Endometrial microvascular endothelial cells (primary cell): ENCODE measurements around the gene ZIC4. TPM values are rescaled to one million over a fixed set of nuclear protein-coding genes. Genes with fewer than 3 reads are reported as not detected.

ENCODE experiments used
- in situ Hi-C: cut with HindIII; loops from 2 replicates; pipeline ENCODE4 v1.10.0; 2017; ENCODE audit warnings: low sequenced_read_pairs, low pct_unique_long_range_greater_than_20kb; ENCODE audit errors: inconsistent ontology term
- total RNA-seq: library from RNA; depleted of rRNA; stranded (reverse); fragments of >200 nt; gene quantifications from one replicate; pipeline ENCODE4 v1.2.3, GENCODE V29; 2015; ENCODE audit errors: inconsistent ontology term

ZIC4 gene
- total RNA-seq, 1 donor from 2014 or later: not detected

GRCh38 chr3:147394884-147395225 lies 11.5 kb downstream of the ZIC4 start:
- in situ Hi-C loops: no loop called here

DNA sequence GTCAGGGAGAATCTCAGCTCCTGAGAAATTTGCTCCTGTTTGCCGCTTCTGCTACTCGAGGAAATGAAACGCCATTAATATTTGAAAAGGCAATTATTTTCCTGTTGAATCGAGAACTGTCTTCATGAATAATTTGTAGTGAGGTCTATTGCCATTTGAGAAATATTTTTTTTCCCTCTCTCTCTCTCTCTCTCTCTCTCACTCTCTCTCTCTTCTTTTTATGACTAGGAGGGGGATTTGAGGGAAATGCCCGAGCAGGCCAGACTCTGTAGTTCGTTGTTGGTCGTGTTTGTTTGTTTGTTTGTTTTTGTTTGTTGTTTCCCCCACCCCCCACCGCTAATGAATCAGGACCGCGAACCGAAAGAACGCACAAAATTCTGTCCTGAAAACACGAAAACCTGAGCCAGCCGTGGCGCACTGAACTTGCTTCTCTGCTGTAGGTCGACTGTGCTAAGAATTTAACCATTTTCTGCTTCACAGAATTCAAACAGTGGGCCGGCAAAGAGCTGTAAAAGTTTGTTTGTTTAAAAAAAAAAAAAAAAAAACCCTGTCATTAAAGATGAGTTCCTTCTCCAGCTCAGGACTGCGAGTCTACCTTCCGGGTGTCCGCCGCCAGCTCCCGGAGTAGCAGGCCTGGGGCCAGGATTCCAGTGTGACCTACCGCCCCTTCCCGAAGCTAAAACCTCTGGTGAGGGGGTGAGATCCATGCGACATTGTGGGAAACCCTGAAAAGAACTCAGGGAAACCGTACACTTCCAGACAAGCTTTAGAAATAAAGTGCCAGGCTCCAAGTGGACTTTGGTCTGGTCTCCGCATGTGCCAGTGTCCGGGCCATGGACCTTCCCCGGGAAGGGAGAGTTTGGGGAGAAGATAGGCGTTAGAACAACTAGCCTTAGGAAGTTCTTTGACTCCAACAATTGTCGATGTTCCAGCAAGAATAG lies 12.1 kb downstream of the ZIC4 start:
- in situ Hi-C loops: no loop called here

GRCh38 chr3:147393261-147393942 lies 12.9 kb downstream of the ZIC4 start:
- in situ Hi-C loops: no loop called here

- in situ Hi-C loops: no loop called here
Measured at GRCh38 chr3:147392625-147392946, 13.8 kb downstream of the ZIC4 start.

- in situ Hi-C loops: no loop called here
Measured at GRCh38 chr3:147391781-147392624, 14.3 kb downstream of the ZIC4 start.

DNA sequence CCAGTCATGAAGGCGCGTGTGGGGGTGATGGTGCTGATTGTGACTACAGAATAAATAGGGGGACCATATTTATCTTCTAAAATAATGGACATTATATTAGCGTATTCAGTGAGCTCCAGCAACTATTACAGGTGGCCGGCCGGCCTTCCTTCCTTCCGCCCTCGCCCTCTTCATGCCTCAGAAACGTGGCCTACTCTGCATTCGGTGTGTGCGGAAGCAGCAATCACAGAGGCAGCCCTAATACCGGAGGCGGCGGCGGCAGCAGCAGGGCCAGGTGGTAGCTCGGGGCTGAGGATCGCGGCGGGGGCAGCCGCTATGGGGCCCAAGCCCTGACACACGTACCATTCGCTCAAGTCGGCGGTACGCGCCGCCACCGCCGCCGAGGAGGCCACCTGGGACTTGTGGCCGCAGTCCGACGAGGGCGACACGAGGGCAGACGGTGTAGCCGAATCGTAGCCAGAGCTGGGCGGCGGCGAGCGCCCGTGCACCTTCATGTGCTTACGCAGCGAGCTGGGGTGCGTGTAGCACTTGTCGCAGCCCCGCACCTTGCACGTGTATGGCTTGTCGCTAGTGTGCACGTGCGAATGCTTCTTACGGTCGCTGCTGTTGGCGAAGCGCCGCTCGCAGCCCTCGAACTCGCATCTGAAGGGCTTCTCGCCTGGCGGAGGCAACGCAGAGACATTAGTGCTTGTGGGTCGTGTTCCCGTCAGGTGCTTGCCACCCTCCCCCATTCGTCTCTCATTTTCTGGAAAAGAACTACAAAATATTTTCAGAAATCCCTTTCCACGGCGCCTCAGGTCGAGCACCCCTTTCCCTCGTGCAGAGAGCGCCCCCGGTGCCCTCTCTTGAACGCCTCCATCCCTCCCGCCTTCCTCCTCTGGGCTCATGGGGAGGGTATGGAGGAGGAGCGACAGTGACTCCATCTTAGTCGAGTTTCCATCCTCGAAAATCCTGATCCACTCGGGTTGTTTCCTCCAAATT lies 15.5 kb downstream of the ZIC4 start:
- in situ Hi-C loops: no loop called here

DNA sequence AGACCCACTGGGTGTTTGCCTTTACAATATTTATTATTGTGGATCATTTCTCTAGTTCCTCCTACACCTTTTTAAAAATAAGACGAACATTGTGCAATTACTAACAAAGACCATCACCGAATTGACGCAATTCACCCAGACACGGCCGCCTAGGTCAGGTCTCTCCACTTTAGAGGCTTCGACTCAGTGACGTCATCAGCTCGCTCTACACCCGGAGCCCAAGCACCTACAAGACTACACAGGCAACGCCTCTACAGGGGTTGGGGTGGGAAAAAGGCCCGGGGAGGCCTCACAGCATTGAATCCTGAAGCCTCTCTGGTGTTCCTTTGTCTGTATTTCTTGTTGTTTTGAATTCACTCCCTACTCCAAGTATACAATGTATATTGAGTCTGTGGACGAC lies 16.6 kb downstream of the ZIC4 start:
- in situ Hi-C loops: no loop called here

DNA sequence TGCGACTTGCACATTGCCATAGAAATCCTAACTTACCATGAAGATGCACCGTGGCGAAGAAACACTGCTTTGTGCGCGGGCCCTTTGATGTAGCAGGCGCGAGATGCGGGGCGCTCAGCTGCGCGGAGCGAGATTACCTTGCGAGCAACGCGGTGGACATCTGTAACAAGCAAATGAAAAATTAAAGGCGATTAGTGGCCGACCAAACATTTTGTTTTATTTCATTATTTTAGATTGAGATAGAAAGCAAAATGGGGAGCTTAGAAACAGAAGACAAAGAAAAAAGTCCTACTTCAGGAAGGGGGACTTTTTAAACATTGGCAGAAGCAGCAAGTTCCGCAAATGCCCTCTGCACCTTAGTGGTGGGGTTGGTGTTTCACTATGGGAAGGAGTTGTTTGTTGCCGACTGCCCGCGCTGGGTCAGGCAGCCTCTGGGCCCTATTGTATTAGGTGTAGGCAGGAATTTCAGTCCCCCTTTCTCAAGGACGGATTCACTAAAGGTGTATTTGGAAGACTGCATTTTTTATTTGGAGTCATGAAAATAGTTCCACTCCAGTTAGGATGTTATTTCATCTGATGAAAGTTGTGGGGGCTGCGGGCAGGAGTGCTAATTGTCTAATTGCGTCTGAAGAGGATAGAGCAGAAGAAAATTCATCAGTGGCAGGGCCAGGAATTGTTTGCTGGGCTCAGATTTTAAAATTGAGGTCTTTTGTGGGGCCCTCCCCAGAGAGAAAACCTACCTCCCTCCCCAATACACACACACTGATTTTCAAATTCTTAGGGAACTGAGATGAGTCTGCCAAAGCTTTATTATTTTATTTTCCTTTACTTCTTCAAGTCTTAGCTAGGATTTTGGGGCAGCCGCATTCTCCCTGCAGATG lies 17.4 kb downstream of the ZIC4 start:
- in situ Hi-C loops: no loop called here

GRCh38 chr3:147387885-147388699 lies 18.3 kb downstream of the ZIC4 start:
- in situ Hi-C loops: no loop called here

DNA sequence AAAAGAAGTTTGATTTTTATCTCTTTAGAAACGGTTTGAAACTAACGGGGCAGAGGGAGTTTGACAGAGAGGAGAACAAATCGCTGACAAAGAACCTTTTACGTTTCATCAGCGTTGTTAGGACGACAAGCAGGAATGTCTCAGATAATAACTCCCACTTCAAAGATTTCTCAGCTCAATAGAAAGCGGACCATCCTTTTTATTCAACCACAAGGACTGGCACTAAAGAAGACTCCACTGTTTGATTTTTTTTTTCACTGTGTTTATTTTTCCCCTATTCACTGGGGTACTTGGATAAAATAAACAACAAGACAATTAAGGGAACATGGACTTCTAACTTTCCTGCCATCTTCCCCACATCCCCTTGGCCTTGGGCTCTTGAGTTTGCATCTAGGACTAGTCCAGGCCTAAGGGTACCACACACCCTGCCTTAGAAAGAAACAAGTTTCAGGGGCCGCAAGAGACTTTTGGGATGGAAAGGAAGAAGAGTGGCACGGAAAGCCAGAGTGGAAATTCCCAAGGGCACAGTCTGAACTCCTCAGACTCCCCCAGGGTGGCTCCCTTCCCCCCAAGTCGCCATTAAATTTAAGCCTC lies 19.0 kb downstream of the ZIC4 start:
- in situ Hi-C loops: no loop called here

DNA sequence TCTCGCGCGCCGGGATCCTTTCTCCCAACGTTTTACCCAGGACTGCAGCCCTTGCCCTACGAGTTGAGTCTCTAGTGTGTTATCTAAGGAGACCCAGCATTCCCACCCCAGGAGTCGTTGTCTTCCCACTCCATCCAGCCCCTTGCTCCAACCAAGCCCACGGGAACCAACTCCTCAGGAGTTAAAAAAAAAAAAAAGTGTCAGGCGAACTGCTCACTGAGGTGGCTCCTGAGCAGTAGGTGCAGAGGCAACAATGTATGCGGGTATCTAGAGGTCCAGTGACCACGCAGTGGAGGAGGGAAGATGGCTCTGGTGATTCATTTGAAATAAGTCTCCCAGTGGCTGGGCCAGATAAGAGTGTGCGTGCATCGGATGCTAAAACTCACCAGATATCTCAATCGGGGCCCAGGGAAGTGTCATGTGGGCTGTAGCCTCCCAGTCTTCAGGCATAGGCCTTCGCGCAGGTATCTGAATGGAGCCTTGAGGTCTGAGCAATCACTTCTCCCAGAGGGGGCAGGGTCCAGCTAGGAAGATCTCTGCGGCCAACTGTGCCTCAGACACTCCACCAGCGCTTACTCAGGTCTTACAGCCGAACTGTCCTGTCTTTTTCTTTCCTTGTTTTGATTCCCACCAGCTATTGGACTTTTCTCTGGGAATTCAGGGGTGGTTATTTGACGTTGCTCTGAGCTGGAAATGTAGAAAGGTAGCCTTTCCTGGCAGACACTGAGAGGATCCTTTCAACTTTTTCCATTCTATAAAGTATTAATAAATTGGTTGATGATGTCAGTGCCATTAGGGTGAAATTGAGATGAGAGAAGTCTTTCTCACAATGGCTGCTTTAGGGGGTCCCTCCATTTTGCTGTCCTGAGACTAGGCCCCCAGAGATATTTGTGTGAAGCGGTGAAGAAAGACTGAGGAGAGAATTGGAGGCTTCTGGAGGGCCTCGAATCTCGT lies 21.0 kb downstream of the ZIC4 start:
- in situ Hi-C loops: no loop called here

GRCh38 chr3:147384210-147385058 lies 21.9 kb downstream of the ZIC4 start:
- in situ Hi-C loops: no loop called here

- in situ Hi-C loops: no loop called here
Measured at GRCh38 chr3:147383617-147384016, 22.7 kb downstream of the ZIC4 start.

DNA sequence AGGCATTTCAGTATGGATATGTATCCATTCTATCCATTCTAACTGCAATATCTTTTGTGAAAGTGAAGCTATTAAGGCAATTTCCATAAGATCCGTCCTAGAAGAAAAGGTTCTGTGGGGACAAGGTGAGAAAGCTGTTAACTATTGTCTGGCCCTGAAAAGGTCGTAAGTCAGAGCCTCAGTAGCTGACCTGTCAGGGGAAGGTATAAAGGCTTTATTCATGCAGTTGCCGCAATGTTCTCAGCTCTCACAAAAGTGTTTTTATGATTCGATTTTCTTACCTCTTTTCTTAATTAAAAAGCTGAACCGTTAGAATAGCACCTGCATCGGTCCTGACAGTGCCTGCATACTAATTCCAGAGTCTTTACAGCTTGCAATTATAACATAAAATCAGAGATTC lies 24.7 kb downstream of the ZIC4 start:
- in situ Hi-C loops: no loop called here

GRCh38 chr3:147380977-147381376 lies 25.4 kb downstream of the ZIC4 start:
- in situ Hi-C loops: no loop called here
